Muscle of arm (tissue), 12 donors: Measurements from ENCODE around the gene COLEC12. TPM values are rescaled to one million over a fixed set of nuclear protein-coding genes. Genes with fewer than 3 reads are reported as not detected.
"Not testable (repeated sequence)": the region's sequence is repeated elsewhere in the genome, so short reads cannot be mapped to it uniquely, and the experiment has no call there.

Experiments used
- DNase-seq: peaks from one replicate; pipeline ENCODE4 v3.0.0-alpha.2; 2013
- polyA plus RNA-seq, 12 donors: library from polyadenylated mRNA; unstranded; fragments of 120-200 nt; gene quantifications; one replicate each; pipeline ENCODE4 v1.2.1, GENCODE V29; 2013; ENCODE audit not compliant: insufficient read length in 12 of 12

Gene COLEC12
- polyA plus RNA-seq, 12 donors, result 32.2 to 101 (median 50.3) TPM; not detected in 1

GRCh38 chr18:331221-331821 is 169.2 kb downstream of the COLEC12 start:
- peak; percentile 33 for DNase-seq

GRCh38 chr18:328928-329327 is 171.6 kb downstream of the COLEC12 start:
- DNase-seq, result no peak

- DNase-seq, result no peak
Observed at GRCh38 chr18:326846-327245, 173.7 kb downstream of the COLEC12 start.

GRCh38 chr18:323253-323622 is 177.3 kb downstream of the COLEC12 start:
- no peak for DNase-seq

DNA sequence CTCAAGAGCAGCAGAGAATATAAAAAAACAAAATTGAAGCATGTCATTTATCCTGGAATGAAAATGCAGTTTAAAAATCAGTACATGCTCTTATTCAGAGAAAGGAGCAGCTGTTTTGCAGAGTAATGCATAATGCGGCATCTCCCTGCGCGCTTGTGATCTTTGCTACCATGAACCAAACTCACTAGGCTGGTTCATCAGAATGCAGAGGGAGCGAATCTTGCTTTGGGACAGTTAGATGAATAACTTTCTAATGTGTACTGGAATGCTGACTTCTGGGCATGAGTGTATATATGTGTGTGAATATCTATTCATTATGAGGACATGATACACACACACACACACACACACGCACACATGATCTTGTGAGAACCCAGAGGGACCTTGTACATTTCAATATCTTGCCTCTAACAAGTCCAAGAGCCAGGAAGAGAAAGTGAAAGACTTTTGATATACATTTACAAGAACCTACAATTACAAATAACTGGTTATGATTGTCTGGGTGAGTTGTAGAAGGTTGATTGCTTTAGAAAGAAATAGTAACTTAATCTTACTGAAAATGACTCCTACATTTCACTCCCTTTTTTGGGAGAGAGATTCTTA is 178.5 kb downstream of the COLEC12 start:
- no peak for DNase-seq

- DNase-seq, result no peak
Observed at GRCh38 chr18:320155-320554, 180.3 kb downstream of the COLEC12 start.

DNA sequence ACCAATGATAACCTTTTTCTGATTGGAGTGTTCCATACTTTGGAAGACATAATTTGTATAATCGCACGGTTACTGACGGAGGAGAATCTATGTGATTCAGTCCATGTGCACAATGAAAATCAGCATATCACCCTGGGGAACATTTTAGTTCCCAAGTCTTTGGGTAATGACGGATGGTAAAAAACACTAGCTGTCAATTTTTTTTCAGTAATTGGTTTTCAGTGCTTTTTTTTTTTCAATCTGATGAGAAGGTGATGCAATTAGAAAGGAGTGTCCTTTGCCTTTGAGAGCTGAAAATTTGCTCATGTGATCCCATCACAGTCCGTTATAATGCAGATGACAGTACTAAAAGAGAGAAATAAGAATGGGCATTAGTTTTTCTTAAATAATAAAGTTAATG is 180.8 kb downstream of the COLEC12 start:
- DNase-seq, result no peak

DNA sequence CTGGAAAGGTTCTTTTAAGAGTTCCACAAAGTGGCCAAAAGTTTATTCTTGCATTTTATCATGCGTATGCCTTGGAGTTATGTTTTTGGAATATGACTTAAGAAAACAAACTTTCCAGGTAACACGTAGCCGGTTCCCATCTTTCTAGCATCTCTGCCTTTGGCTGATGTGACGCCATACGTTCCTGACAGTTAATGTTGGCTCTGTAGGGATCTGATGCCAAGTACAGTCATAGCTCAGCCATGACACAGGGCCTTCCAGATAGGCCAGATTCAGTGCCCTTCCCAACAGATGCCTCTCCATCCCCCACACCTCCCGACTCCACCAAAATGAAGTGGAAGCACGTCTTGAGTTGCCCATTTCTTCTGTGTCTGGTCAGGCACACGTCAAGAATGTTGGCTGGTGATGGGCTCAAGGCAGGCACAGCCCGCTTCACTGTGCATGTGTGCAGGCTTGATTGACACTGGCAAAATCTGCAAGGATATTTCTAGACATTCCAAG is 181.7 kb downstream of the COLEC12 start:
- no peak for DNase-seq

DNA sequence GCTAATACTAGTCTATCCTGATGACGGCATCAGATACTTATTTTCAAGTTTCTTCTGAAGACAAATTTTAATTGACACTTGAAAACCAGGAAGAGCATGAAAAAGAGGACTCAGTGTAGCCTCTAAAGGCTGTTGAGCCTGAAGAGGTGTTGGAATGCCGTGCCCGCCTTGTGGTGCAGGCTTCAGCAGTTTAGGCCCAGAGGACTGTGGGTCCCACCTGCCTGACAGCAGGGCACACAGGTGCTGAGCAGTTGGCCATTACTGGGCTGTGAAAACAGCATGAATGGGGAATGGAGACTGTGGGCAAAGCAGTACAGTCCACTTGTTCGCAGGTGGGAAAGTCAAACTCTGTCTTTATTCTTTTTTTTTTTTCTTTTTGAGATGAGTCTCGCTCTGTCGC is 182.9 kb downstream of the COLEC12 start:
- no peak for DNase-seq

DNA sequence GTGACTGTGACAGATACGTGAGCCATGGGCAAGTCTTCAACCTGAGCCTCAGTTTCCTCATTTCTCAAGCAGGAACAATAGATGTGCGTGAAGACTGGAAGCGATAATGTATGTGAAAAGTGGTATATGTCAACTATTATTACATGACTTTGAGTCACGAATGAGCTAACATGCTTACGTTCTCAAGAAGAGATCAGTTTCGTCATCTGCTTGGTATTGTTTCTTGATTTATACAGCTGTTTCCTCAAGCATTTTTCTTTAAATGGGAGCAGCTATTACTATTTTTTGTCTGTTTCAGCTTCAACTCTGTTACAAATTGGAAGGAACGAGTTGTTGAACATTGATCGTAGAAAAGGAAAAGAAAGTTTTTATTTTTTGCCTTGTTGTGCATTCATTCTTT is 184.1 kb downstream of the COLEC12 start:
- no peak for DNase-seq

DNA sequence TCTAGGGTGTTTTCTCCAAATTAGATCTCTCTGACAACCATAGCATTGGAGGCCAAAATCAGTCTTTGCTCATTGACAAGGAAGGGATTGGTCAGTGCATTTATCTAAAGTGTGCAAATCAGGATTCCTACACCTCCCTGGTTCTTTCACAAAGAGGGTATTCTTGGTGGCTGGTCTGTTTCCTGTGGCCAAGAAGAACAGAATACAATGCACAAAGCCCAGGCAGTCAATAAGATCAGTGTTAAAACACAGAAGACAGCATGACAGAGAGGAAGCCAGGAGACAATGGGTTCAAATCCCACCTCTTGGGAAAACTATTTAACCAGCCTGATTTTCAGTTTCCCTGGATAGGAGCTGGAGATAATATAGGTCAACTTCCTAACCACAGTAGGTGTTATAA is 186.6 kb downstream of the COLEC12 start:
- no peak for DNase-seq

DNA sequence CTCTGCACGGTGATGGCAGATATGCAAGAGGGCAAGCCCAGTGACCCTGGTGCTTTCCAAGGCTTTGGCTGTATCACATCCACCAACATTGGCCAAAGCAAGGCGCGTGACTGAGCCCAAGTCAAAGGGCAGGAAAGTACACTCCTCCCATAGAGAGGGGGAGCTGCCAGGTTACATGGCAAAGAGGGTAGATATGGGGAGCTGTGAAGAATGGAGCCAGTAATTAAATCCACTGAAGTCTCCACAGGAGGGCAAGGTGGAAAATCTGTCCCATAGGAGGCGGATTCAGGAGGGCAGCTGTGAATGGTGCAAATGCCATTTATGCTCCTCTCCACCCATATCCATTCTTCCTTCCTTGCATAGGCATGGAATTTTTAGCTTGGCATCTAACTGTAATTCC is 188.1 kb downstream of the COLEC12 start:
- DNase-seq, result no peak

DNA sequence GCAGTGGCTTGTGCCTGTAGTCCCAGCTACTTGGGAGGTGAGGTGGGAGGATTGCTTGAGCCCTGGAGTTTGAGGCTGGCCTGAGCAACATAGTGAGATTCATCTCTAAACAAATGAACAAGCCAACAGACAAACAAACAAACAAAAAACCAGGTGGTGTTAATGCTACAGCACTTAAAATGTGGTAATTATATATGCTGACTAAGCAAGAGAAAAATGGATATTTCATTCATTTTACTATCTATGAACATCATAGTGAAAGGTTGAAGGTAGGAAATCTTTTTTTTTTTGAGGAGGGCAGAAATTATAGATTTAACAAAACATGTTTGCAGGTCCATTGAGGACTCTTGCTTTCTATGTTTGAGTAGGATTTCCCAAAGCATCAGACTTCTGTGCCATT is 190.5 kb downstream of the COLEC12 start:
- no peak for DNase-seq

DNA sequence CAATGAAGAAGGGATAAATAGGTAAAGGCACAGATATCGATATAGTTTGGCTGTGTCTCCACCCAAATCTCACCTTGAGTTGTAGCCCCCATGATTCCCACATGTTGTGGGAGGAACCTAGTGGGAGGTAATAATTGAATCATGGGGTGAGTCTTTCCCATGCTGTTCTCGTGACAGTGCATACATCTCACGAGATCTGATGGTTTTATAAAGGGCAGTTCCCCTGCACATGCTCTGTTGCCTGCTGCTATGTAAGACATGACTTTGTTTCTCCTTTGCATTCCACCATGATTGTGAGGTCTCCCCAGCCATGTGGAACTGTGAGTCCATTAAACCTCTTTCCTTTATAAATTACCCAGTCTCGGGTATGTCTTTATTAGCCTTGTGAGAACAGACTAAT is 192.4 kb downstream of the COLEC12 start:
- not testable (repeated sequence) for DNase-seq

- no peak for DNase-seq
Observed at GRCh38 chr18:306608-307255, 193.8 kb downstream of the COLEC12 start.

GRCh38 chr18:305003-305501 is 195.4 kb downstream of the COLEC12 start:
- DNase-seq, result no peak

- DNase-seq, result no peak
Observed at GRCh38 chr18:303607-304006, 196.9 kb downstream of the COLEC12 start.

DNA sequence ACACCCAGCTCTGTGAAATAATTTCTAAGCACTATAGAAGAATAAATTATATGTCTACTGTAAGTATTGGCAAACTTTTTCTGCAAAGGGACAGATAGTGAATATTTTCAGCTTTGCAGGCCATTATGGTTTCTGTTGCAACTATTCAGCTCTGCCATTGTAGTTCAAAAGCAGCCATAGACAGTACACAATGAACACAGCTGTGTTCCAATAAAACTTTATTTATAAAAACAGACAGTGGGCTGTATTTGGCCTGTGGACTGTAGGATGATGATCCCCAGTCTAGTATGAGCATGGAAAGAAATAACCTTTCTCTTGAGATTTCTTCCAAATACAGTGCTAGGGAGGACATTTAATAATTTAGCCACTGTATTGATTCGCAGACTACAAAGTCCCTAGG is 197.5 kb downstream of the COLEC12 start:
- DNase-seq, result no peak

DNA sequence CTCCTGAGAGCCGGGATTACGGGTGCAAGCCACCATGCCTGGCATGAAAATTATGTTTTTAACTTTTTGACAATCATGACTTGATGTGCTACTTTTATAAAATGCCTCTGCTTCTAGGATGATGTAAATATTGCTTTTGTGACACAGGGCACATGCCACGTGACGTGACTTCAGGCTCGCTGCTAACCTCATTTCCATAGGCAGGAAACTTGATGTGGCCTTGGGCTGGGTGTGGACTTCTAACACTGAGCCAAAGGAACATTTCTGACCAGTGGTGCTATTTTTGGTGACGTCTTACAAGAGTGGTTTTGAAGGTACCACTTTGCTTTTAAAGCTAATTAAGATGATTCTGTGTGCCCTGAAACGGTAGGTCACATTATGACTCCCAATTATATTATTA is 198.4 kb downstream of the COLEC12 start:
- DNase-seq, result no peak

GRCh38 chr18:297936-298335 is 202.6 kb downstream of the COLEC12 start:
- no peak for DNase-seq

DNA sequence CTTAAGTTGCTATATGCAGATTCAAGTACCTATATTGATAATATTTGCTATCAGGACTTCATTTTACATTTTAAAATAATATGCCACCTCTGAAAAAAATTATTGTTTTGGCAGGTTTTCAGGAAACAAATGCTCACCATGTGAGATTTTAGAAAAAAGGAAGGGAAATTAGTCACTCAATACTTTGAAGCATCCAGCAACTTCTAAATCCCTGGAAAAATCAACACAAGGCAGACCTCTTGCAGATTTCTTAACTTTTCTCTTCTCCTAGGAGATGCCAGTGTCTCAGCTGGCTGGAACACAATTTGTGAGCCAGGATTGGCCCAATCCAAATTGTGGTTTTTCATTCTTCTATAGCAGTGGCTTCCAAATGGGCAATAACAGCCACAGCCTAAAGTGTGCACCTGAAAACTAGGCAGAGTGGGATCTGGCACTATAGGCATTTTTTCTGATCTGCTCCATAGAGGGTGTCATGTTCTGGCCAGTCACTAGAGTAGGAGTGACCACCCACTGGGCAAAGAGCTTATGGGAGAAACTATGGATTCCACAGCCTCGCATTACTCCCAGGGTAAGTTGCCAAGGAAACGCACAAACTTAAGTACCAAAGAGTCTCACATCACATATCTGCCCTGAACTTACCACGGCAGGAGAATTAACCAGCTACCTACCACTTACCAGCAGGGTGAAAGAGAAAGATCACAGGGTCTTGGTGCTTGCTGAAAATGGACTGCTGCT is 204.6 kb downstream of the COLEC12 start:
- no peak for DNase-seq

DNA sequence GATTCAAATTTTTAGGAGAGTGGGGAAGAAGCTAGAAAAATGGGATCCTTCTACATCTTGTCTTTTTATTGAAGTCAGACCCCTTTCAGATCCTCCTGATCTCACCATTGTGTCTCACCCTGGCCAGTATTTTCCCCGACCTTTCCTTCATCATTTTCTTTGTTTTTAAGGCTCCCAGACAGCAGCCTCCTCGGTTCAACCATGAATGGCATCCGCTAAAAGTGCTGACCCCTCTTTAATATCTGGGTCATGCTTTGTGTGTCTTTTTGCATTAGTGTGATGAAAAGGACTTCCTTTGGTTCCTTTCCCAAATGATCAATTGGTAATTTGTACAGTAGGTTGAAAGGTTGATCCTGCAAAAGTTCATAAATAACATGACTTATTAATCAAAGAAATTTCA is 205.9 kb downstream of the COLEC12 start:
- DNase-seq, result no peak

- DNase-seq, result no peak
Observed at GRCh38 chr18:293536-293935, 207.0 kb downstream of the COLEC12 start.
